Coronary artery (tissue), 2 donors: Measurements from ENCODE around the gene PRKG1.
"Not testable (repeated sequence)": the region's sequence is repeated elsewhere in the genome, so short reads cannot be mapped to it uniquely, and the experiment has no call there.

Experiments used
- DNase-seq: peaks from one replicate; pipeline ENCODE4 v3.0.0-alpha.2; 2017; ENCODE audit warnings: low spot score
- H3K27ac ChIP-seq, 2 donors: fragments of 200-600 bp; sonication (generic); one replicate each; pipeline ENCODE4 v1.5.1; 2016 to 2019
- H3K4me3 ChIP-seq: fragments of 200-600 bp; sonication (generic); 2 replicates; pipeline ENCODE4 v1.5.1; 2016; ENCODE audit warnings: mild to moderate bottlenecking, moderate library complexity
- CTCF ChIP-seq: fragments of 200-600 bp; sonication (generic); IDR thresholded peaks from one replicate; pipeline ENCODE4 v1.5.1; 2019; ENCODE audit warnings: antibody characterized with exemption

Gene PRKG1

GRCh38 chr10:51427758-51428157 lies 353.5 kb downstream of the PRKG1 start:
- no peak for TF ChIP-seq CTCF
- no peak overlapping the region for H3K4me3 ChIP-seq
- no peak for DNase-seq
- no peak overlapping the region for H3K27ac ChIP-seq

DNA sequence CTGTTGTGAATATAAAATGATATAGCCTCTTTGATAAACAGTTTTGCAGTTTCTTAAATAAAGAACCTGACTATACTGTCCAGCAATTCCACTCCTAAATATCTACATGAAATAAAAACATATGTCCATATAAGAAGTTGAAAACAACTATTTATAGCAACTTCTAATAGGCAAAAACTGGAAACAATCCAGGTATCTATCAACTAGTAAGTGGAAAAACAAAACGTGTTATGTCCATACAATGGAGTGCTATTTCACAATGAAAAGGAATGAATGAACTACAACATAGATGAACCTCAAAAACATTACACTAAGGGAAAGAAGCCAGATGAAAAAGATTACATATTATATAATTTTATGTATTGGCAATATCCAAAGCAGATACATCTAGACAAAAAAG lies 356.2 kb downstream of the PRKG1 start:
- Histone ChIP-seq H3K27ac (no peak overlapping the region), H3K4me3 (no peak overlapping the region)
- no peak for DNase-seq
- no peak for TF ChIP-seq CTCF

DNA sequence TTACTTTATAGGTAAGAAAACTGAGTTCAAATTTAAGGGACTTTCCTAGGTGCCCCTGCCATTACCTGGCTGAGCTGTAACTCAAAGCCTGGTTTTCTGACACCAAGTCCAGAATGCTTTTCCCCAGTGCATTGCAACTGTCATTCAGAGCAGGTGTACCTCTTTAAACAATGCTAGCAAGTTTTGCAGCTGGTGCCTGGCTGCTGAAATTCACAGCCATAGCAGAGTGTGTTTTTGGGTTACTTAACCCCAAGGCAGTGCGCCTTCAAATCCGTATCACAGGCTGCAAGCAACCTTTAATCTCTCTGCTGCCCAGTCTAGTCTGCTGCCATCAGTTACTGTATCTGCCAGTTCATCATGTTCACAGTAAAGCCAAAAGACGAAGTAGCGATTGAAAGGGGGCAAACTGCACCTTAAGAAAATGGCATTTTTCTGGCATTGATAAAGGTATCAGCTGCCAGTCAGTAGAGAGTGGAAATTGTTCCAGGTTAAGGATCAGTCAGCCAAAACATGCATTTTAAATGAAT lies 359.7 kb downstream of the PRKG1 start:
- Histone ChIP-seq H3K4me3 (no peak overlapping the region), H3K27ac (no peak overlapping the region)
- no peak for DNase-seq
- TF ChIP-seq CTCF: no peak

DNA sequence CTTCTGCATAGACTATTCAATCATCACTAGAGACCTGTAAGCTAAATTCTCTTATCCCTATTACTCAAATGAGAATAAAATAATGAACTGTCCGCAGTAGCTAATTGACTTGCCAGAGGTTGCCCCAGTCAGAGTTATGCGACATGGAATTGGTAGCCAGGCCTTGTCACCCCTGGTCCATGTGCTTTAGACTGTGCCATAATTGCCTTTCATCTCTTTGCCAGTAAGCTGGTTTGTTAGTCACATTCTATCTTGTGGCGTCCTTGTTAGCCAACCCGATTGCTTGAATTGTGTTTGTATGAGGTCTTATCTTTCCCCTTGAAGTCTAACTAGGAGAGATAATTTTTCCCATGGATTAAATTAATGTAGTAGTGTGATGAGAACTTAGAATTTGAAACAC lies 362.5 kb downstream of the PRKG1 start:
- H3K4me3 ChIP-seq: no peak overlapping the region
- no peak for TF ChIP-seq CTCF
- H3K27ac ChIP-seq: no peak overlapping the region
- no peak for DNase-seq

DNA sequence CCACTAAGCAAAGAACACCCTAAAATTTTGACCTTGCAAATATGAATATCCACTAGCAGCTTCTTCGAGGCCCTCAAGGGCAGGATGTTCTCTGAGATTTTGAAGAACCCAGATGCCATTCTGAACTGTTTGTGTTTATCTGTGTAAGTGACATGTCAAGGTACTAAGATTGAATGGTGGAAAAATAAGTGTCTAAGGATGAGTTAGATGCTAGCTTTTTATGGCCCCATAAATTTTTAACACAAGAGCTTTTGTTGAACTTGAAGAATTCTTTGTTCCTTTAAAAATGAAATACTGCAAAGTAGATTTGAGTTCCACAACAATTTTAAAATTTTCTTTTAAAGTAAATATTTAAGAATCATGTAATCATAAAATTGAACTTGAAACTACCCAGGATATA lies 365.4 kb downstream of the PRKG1 start:
- TF ChIP-seq CTCF: no peak
- no peak overlapping the region for H3K27ac ChIP-seq
- DNase-seq: no peak
- H3K4me3 ChIP-seq: no peak overlapping the region

DNA sequence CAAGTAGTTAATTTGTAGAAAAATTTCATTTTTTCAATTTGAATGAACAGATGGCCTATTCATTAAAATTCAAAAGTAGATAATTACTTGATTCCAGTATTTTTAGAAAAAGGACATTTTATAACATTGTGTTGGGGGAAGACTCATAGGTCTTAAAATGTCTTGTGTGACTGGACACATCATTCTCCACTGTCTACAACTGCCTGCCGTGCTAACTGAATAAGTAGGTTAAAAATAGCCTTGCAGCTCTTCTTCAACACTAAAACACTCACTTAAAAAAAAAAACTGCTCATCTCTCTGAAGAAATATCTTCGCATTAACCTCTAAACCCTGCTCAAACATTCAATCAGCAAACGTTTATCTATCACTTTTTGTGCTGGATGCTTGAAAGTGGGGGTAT lies 371.3 kb downstream of the PRKG1 start:
- TF ChIP-seq CTCF: no peak
- Histone ChIP-seq H3K27ac (no peak overlapping the region), H3K4me3 (no peak overlapping the region)
- no peak for DNase-seq

- no peak overlapping the region for H3K27ac ChIP-seq
- no peak overlapping the region for H3K4me3 ChIP-seq
- no peak for TF ChIP-seq CTCF
- no peak for DNase-seq
Measured at GRCh38 chr10:51447119-51447518, 372.8 kb downstream of the PRKG1 start.

DNA sequence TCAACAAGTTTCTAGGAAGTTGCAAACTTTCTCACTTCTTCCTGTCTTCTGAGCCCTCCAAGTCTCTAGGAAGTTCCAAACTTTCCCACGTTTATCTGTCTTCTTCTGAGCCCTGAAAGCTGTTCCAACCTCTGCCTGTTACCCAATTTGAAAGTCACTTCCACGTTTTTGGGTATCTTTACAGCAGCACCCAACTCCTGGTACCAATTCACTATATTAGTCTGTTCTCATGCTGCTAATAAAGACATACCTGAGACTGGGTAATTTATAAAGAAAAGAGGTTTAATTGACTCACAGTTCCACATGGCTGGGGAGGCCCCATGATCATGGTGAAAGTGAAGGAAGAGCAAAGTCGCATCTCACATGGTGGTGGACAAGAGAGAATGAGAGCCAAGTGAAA lies 381.5 kb downstream of the PRKG1 start:
- not testable (repeated sequence) for H3K27ac ChIP-seq, DNase-seq

More for the DNA sequence above, 381.5 kb downstream of the PRKG1 start:
- H3K4me3 ChIP-seq: not testable (repeated sequence)
